A673 (cell line): ENCODE data around the gene RSPH1. TPM values are rescaled to one million over a fixed set of nuclear protein-coding genes. Genes with fewer than 3 reads are reported as not detected.

ENCODE experiments used
- BruUV-seq: library from RNA; stranded (reverse); fragments of 400-500 nt; replicated peaks from 2 replicates; lab custom pipeline; 2021; lab: Mats Ljungman, UMichigan
- CTCF ChIA-PET: fragments of 300-600 bp; sonication (Branson Sonifier 250); formaldehyde crosslinking; loops from one replicate; lab custom pipeline; 2022; ENCODE audit warnings: antibody characterized with exemption; lab: Charles Lee
- POLR2A ChIA-PET: fragments of 300-600 bp; sonication (Branson Sonifier 250); formaldehyde crosslinking; loops from one replicate; lab custom pipeline; 2022; ENCODE audit warnings: antibody characterized with exemption; ENCODE audit not compliant: low non-redundant PET; lab: Charles Lee
- DNase-seq: peaks from one replicate; pipeline ENCODE4 v3.0.0-alpha.2; 2015; ENCODE audit warnings: low spot score
- H3K27ac ChIP-seq: fragments of 200-600 bp; sonication (generic); 2 replicates; pipeline ENCODE4 v1.5.1; 2016; ENCODE audit warnings: mixed run types, low read depth, mild to moderate bottlenecking, mixed read lengths, antibody characterized with exemption, low read length; ENCODE audit not compliant: poor library complexity, severe bottlenecking
- H3K27me3 ChIP-seq: fragments of 200-600 bp; sonication (generic); replicated peaks from 2 replicates; pipeline ENCODE4 v1.6.1; 2017; ENCODE audit warnings: mixed run types, low read depth, mild to moderate bottlenecking, mixed read lengths, antibody characterized with exemption, low read length; ENCODE audit not compliant: insufficient read depth, poor library complexity
- H3K36me3 ChIP-seq: fragments of 200-600 bp; sonication (generic); 2 replicates; pipeline ENCODE4 v1.6.1; 2016; ENCODE audit warnings: mixed run types, mild to moderate bottlenecking, mixed read lengths, antibody characterized with exemption, low read length; ENCODE audit not compliant: insufficient read depth, poor library complexity, severe bottlenecking
- H3K4me1 ChIP-seq: fragments of 200-600 bp; sonication (generic); 2 replicates; pipeline ENCODE4 v1.6.1; 2017; ENCODE audit warnings: mixed run types, mild to moderate bottlenecking, mixed read lengths, antibody characterized with exemption, low read length; ENCODE audit not compliant: insufficient read depth, poor library complexity, severe bottlenecking
- H3K4me3 ChIP-seq: fragments of 200-600 bp; sonication (generic); 2 replicates; pipeline ENCODE4 v1.5.1; 2016; ENCODE audit warnings: low read depth, mixed run types, mild to moderate bottlenecking, mixed read lengths, low read length; ENCODE audit not compliant: poor library complexity, severe bottlenecking
- H3K9me3 ChIP-seq: fragments of 200-600 bp; sonication (generic); 2 replicates; pipeline ENCODE4 v1.6.1; 2016; ENCODE audit warnings: mixed run types, low read depth, mild to moderate bottlenecking, mixed read lengths, antibody characterized with exemption, low read length; ENCODE audit not compliant: poor library complexity, severe bottlenecking
- CTCF ChIP-seq: fragments of 300-800, 200-600 bp; sonication (generic); conservative IDR thresholded peaks from 2 replicates; pipeline ENCODE4 v1.5.1; 2017; ENCODE audit warnings: low read depth, mild to moderate bottlenecking, antibody characterized with exemption, low read length, moderate library complexity, mixed read lengths
- EZH2 ChIP-seq: fragments of 200-600 bp; sonication (generic); IDR thresholded peaks from 2 replicates; pipeline ENCODE4 v1.6.1; 2017; ENCODE audit warnings: borderline replicate concordance, low read depth, mild to moderate bottlenecking, mixed read lengths, antibody characterized with exemption, low read length; ENCODE audit not compliant: poor library complexity, severe bottlenecking
- intact Hi-C: fragments of 100-400 bp; cut with micrococcal nuclease; formaldehyde crosslinking; loops from one replicate; pipeline ENCODE4 v1.10.0; 2022; ENCODE audit not compliant: unreplicated experiment
- total RNA-seq: library from RNA; stranded (reverse); gene quantifications from 2 replicates; pipeline ENCODE4 v1.2.3, GENCODE V29; 2021

The RSPH1 gene
- total RNA-seq, 1 experiment from 2014 or later, result 0.45 TPM

DNA sequence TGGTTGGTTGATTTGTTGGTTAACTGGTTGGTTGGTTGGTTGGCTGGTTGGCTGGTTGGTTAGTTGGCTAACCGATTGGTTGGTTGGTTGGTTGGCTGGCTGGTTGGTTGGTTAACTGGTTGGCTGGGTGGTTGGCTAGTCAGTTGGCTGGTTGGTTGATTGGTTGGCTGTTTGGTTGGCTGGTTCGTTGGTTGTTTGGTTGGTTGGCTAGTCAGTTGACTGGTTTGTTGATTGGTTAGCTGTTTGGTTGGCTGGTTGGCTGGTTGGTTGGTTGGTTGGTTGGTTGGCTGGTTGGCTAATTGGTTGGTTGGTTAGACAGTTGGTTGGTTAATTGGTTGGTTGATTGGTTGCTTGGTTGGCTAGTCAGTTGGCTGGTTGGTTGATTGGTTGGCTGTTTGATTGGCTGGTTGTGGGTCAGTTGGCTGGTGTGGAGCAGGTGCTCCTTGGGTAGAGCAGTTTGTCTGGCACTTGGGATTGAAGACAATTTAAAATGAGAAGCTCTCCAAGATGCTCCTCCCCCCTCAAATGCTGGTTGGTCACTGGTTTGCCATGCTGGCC is 6.9 kb downstream of the RSPH1 start:
- CTCF ChIA-PET, result no interaction called here
- H3K4me3 ChIP-seq, result no peak overlapping the region
- DNase-seq, result no peak
- no peaks in the 10 kb centered on the region for H3K4me1 ChIP-seq
- no peaks in the 10 kb centered on the region for H3K9me3 ChIP-seq
- no TSS peak for BruUV-seq
- no peak for TF ChIP-seq CTCF
- no peak for TF ChIP-seq EZH2
- H3K36me3 ChIP-seq, result no peaks in the 10 kb centered on the region
- H3K27ac ChIP-seq, result no peak overlapping the region
- intact Hi-C loops, result no loop called here
- H3K27me3 ChIP-seq, result no peaks in the 10 kb centered on the region
- POLR2A ChIA-PET, result no interaction called here

DNA sequence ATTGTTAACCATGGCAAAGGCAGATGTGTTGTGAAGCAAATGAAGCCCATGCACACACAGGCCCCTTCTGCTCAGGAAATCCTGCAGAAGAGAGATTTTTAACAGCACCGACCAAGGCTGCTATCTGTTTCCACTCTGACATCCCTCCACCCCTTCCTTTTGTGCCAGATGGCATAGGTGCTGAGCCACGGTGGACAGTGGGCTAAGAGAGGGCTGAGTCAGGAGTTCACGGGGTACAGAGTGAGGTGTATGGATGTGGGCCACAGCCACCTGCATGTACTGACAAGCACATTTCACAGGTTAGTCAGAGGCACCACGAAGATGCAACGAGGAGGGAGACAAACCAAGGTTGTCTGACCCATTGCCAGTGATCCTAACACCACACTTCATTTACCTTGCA is 9.5 kb downstream of the RSPH1 start:
- no peak for DNase-seq
- H3K27ac ChIP-seq, result no peak overlapping the region
- ChIA-PET POLR2A (no interaction called here), CTCF (no interaction called here)
- no peak for TF ChIP-seq EZH2
- H3K36me3 ChIP-seq, result no peaks in the 10 kb centered on the region
- no peaks in the 10 kb centered on the region for H3K27me3 ChIP-seq
- H3K9me3 ChIP-seq, result no peaks in the 10 kb centered on the region
- H3K4me1 ChIP-seq, result no peaks in the 10 kb centered on the region
- no peak overlapping the region for H3K4me3 ChIP-seq
- intact Hi-C loops, result no loop called here
- no TSS peak for BruUV-seq

GRCh38 chr21:42486072-42486471 is 10.0 kb downstream of the RSPH1 start:
- Histone ChIP-seq H3K36me3 (no peaks in the 10 kb centered on the region), H3K9me3 (no peaks in the 10 kb centered on the region), H3K27me3 (no peaks in the 10 kb centered on the region), H3K4me1 (no peaks in the 10 kb centered on the region), H3K4me3 (no peak overlapping the region), H3K27ac (no peak overlapping the region)
- ChIA-PET CTCF (no interaction called here), POLR2A (no interaction called here)
- DNase-seq, result no peak
- TF ChIP-seq CTCF (no peak), EZH2 (no peak)
- no TSS peak for BruUV-seq
- intact Hi-C loops, result no loop called here

GRCh38 chr21:42484966-42485365 is 11.1 kb downstream of the RSPH1 start:
- Histone ChIP-seq H3K36me3 (no peaks in the 10 kb centered on the region), H3K27ac (no peak overlapping the region), H3K9me3 (no peaks in the 10 kb centered on the region), H3K4me1 (no peaks in the 10 kb centered on the region), H3K27me3 (no peaks in the 10 kb centered on the region), H3K4me3 (no peak overlapping the region)
- BruUV-seq, result no TSS peak
- intact Hi-C loops, result no loop called here
- ChIA-PET POLR2A (no interaction called here), CTCF (no interaction called here)
- TF ChIP-seq EZH2 (no peak), CTCF (no peak)
- DNase-seq, result no peak
